Measurements from ENCODE around the gene CLNK. TPM values are rescaled to one million over a fixed set of nuclear protein-coding genes. Genes with fewer than 3 reads are reported as not detected.

CLNK gene
- total and polyA plus RNA-seq, 2 of the 8 experiments (the other 6 are each of a cell fraction or from before 2014, with no cell fraction given), result not detected

GRCh38 chr4:10701702-10702460, 17.3 kb upstream of the CLNK start (continued):
- TF ChIP-seq CTCF (IDR thresholded peaks at IDR 0.05; ENCODE audit: control extremely low read depth in 1 of 3, insufficient read depth in 1 of 3, low read depth in 1 of 3, low read length in 3 of 3) (no peak), ASH2L (IDR thresholded peaks at IDR 0.05; ENCODE audit: low read length) (no peak), FOSL1 (IDR thresholded peaks at IDR 0.05; ENCODE audit: insufficient read depth, low read depth, low read length) (no peak)
